ENCODE measurements around the gene DAB1. TPM values are rescaled to one million over a fixed set of nuclear protein-coding genes. Genes with fewer than 3 reads are reported as not detected.

The DAB1 gene
- total RNA-seq, 1 donor from 2014 or later = 35.9 TPM

- DNase-seq (ENCODE audit: low spot score in 2 of 2) (no peak), FAIRE-seq (no peak)
Observed at GRCh38 chr1:57325536-57325935, 98.3 kb downstream of the DAB1 start.

GRCh38 chr1:57325117-57325516 is 98.7 kb downstream of the DAB1 start:
- FAIRE-seq = no peak
- no peak for DNase-seq (ENCODE audit: low spot score in 2 of 2)

GRCh38 chr1:57324388-57324787 is 99.5 kb downstream of the DAB1 start:
- no peak for DNase-seq (ENCODE audit: low spot score in 2 of 2)
- no peak for FAIRE-seq

GRCh38 chr1:57321776-57322175 is 102.1 kb downstream of the DAB1 start:
- FAIRE-seq = no peak
- DNase-seq (ENCODE audit: low spot score in 2 of 2) = no peak

GRCh38 chr1:57319791-57320190 is 104.1 kb downstream of the DAB1 start:
- FAIRE-seq = no peak
- DNase-seq (ENCODE audit: low spot score in 2 of 2) = no peak

GRCh38 chr1:57319165-57319564 is 104.7 kb downstream of the DAB1 start:
- FAIRE-seq = no peak
- no peak for DNase-seq (ENCODE audit: low spot score in 2 of 2)

GRCh38 chr1:57316861-57317260 is 107.0 kb downstream of the DAB1 start:
- DNase-seq (ENCODE audit: low spot score in 2 of 2) = no peak
- no peak for FAIRE-seq

- no peak for FAIRE-seq
- DNase-seq (ENCODE audit: low spot score in 2 of 2) = no peak
Observed at GRCh38 chr1:57316291-57316690, 107.6 kb downstream of the DAB1 start.

- FAIRE-seq = no peak
- no peak for DNase-seq (ENCODE audit: low spot score in 2 of 2)
Observed at GRCh38 chr1:57312869-57313268, 111.0 kb downstream of the DAB1 start.

- no peak for FAIRE-seq
Observed at GRCh38 chr1:57311411-57311810, 112.4 kb downstream of the DAB1 start.

GRCh38 chr1:57311006-57311405 is 112.9 kb downstream of the DAB1 start:
- no peak for FAIRE-seq
- no peak for DNase-seq (ENCODE audit: low spot score in 2 of 2)

More at GRCh38 chr1:57311411-57311810, 112.4 kb downstream of the DAB1 start:
- no peak for DNase-seq (ENCODE audit: low spot score in 2 of 2)

- FAIRE-seq (no peak), DNase-seq (ENCODE audit: low spot score in 2 of 2) (no peak)
Observed at GRCh38 chr1:57309630-57310029, 114.2 kb downstream of the DAB1 start.

GRCh38 chr1:57307392-57308170 is 116.3 kb downstream of the DAB1 start:
- no peak for DNase-seq (ENCODE audit: low spot score in 2 of 2)
- FAIRE-seq = no peak

GRCh38 chr1:57304591-57304990 is 119.3 kb downstream of the DAB1 start:
- FAIRE-seq (no peak), DNase-seq (ENCODE audit: low spot score in 2 of 2) (no peak)

GRCh38 chr1:57302812-57303596 is 120.9 kb downstream of the DAB1 start:
- no peak for DNase-seq (ENCODE audit: low spot score in 2 of 2)
- FAIRE-seq = no peak

- no peak for FAIRE-seq
- no peak for DNase-seq (ENCODE audit: low spot score in 2 of 2)
Observed at GRCh38 chr1:57300186-57300585, 123.7 kb downstream of the DAB1 start.

- DNase-seq (ENCODE audit: low spot score in 2 of 2) (no peak), FAIRE-seq (no peak)
Observed at GRCh38 chr1:57296726-57297250, 127.1 kb downstream of the DAB1 start.

- no peak for DNase-seq (ENCODE audit: low spot score in 2 of 2)
- no peak for FAIRE-seq
Observed at GRCh38 chr1:57295326-57295725, 128.5 kb downstream of the DAB1 start.

GRCh38 chr1:57294177-57294576 is 129.7 kb downstream of the DAB1 start:
- FAIRE-seq (no peak), DNase-seq (ENCODE audit: low spot score in 2 of 2) (no peak)

GRCh38 chr1:57293214-57293613 is 130.6 kb downstream of the DAB1 start:
- no peak for FAIRE-seq

GRCh38 chr1:57289781-57290180 is 134.1 kb downstream of the DAB1 start:
- FAIRE-seq (no peak), DNase-seq (ENCODE audit: low spot score in 2 of 2) (no peak)

More at GRCh38 chr1:57293214-57293613, 130.6 kb downstream of the DAB1 start:
- no peak for DNase-seq (ENCODE audit: low spot score in 2 of 2)
